GM19468 (cell line): ENCODE data around the gene ROS1.
"Not testable (repeated sequence)": the region's sequence is repeated elsewhere in the genome, so short reads cannot be mapped to it uniquely, and the experiment has no call there.

Experiments
- ATAC-seq: cut with Tn5 transposase; IDR thresholded peaks from one replicate; pipeline ENCODE4 v1.9.1; 2021; ENCODE audit warnings: mild to moderate bottlenecking, moderate library complexity, moderate number of reproducible peaks; ENCODE audit not compliant: unreplicated experiment; ENCODE audit errors: extremely low read depth

ROS1 gene

DNA sequence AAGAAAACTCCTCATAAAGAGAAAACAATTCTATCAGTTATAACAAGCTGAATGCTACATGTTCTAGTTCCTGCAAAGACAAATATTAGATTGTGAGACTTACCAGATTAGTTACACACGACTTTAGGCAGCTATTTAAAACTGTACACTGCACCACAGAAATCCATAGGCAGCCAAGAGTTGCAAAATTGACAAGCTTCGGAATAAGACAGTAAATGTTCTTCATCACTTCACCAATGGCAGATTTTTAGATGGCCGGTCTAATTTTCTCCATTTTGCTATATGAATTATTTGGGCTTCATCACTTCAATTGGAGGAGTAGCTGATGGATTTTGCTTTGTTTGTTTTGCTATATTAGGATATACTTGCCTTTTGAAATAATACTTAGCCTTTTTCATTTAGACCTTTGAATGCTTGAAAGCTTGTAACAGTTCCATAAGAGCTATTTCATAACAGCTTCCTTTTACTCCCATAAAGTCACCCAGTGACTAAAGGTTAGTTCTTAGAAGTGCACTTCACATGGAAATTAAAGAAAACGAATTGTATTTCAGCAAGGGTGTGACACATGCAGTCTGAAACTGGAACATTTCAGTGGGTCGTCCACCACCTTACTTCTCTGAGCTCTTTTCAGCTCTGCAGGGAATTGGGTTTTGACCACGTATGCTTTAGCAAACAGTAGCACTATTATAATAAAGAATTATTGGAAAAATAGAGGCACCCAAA is at the start of gene ROS1:
ROS1 (minus strand) TSS at position 512 of the 723 bp plus-strand sequence; CDS start at position 226, 286 bp downstream.
- ATAC-seq = no peak

DNA sequence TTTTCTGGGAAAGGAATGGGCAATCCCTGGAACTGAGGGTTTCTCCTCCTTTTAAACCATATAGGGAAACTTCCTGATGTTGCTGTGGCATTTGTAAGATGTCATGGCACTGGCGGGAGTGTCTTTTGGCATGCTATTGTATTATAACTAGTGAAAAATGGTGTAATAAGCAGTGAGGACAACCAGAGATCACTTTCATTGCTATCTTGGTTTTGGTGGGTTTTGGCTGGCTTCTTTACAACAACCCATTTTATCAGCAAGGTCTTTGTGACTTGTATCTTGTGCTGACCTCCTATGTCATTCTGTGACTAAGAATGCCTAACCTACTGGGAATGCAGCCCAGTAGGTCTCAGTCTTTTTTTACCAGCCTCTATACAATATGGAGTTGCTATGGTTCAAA is 47.7 kb upstream of the ROS1 start:
- no peak for ATAC-seq

DNA sequence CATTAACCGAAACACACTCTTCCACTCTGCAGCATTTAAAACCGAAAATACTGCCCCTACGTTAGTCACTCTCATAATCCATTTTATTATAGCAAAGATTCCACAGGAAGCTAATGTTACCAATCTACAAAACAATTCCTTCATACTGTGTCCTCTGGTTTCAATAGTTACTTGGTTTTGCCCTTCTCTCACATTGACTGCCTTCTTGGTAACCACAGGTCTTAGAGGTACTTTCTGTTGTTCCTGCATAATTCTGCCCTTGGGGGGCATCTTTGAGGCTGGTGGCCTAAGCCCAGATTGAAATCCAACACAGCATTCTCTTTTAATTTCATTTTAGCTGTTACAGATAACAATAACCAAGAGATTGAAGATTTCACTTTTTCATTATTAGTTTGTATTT is 46.9 kb upstream of the ROS1 start:
- ATAC-seq = no peak

DNA sequence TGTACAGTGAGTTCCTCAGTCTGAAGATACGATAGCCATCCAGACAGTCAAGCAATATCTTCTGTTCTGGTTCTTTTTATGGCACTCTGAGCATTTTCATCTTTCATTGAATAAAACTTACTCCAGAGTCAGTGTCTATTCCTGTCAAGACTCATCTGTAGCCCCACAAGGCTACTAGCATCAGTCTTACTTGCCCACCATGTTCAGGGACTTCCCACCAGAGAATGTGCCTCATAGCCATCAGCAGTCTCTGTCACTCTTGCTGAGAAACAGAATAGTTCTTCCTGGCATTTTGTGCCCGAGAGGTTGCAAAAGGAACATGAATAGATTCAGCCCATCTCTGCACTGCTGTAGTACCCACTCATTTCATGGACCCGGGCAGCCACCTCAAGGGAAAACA is 44.0 kb upstream of the ROS1 start:
- no peak for ATAC-seq

DNA sequence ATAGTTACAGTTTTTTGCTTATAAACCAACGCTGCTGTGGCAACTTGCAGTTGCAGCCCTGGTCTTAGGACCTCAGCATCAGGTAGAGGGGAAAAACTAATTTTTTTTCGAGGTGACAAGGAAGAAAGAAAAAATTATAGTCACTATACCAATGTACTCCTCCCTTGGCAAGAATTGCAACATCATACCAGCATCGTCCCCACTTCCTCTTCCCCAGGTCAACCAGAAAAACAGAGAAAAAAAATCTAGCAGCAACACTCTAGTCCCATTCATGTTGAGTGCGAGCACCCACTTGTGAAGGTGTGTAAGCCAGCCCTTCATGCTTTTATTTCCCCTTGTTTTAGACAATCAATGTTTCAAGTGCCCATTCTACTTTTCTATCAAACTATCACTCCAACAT is 43.6 kb upstream of the ROS1 start:
- ATAC-seq = no peak

DNA sequence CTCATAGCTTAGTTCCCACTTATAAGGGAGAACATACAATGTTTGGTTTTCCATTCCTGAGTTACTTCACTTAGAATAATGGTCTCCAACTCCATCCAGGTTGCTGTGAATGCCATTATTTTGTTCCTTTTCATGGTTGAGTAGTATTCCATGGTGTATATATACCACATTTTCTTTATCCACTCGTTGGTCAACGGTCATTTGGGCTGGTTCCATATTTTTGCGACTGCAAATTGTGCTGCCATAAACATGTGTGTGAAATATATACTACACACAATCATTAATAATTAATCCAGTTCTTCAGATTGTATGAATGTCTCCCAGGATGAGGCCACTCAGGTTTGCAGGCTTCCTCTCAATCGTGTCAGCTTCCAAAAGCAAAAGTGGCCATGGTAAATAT is 42.8 kb upstream of the ROS1 start:
- not testable (repeated sequence) for ATAC-seq

DNA sequence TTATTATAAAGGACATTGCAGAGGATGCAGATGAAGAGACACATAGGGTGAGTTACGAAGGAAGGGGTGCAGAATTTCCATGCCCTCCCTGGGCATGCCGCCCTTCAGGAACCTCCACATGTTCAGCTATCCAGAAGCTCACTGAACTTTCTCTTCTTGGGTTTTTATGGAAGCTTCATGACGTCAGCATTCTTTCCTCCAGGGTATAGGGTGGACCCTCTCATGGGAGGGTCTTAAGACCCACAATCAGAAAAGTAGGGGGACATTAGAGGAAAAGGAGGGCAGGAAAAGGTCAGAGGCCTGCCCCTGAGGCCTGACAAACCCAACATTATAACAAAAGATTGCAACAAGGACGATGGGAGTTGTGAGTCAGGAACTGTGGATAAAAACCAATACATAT is 42.1 kb upstream of the ROS1 start:
- no peak for ATAC-seq

DNA sequence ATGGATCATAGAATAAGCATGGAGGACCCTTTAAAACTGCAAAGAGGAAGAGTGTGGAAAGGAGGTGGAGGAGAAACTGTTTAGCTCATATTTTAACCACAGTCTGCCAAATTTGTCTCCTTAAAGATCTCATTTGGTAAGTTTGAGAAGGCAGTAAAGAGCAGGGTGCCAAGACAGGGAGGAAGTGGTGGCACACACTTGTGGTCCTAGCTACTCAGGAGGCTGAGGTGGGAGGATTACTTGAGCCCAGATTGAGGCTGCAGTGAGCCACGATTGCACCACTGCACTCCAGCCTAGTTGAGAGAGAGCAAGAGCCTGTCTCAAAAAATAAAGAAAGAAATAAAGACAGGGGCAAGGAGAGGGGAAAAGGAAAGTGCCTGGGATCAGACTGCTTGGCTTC is 39.9 kb upstream of the ROS1 start:
- no peak for ATAC-seq

DNA sequence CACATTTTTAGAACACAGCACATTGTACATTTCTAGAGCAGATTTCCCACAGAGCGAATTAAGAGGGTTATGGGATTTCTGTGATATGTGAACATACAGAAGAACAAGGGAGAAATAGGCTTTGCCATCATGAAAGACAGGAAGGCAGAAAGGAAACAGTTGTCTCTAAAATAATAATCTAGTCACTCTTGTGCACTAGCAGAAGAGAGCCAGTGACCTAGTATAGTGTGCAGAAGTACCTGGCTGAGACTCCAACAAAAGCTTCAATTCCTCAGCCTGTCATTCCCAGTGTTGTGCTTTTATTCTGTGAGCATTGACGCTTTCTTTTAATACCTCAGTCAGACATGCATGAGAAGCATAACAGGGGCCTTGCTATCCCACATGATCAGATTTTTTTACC is 39.0 kb upstream of the ROS1 start:
- no peak for ATAC-seq

DNA sequence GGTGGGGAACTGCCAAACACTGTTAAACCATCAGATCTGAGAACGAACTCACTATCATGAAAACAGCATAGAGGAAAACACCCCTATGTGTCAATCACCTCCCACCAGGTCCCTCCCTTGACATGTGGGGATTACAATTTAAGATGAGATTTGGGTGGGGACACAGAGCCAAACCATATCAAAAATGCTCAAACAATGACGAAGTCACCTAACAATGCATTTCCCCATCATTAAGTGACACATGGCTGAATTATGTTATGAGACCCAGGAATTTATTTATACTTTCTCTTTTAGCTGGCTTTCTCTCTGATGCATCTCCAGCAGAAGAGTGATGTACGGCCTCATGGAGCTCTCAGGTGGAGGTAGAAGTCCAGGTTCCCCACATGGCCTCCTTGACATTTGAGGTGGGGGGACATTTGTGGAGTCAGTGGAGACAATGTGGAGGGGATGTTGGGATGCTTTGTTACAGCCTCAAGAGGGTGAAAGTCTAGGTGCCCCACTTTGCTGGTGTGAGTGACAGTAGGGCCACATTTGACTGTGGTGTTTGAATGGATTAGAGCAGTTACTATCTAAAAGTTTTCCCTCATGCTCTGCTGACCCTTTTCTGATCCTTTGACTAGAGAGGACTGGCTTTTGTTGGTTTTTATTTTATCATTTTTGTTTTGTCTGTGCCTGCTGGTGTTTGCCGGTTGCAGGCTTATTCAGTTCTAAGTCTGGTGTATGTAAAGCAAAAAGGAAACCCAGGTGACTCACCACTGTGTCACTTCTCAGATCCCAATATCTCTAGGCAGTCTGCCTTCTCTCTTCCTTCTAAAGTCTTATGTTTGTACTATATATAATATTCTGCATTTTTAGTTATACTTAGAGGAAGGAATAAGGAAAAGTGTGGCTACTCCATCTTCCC is 38.3 kb upstream of the ROS1 start:
- no peak for ATAC-seq

DNA sequence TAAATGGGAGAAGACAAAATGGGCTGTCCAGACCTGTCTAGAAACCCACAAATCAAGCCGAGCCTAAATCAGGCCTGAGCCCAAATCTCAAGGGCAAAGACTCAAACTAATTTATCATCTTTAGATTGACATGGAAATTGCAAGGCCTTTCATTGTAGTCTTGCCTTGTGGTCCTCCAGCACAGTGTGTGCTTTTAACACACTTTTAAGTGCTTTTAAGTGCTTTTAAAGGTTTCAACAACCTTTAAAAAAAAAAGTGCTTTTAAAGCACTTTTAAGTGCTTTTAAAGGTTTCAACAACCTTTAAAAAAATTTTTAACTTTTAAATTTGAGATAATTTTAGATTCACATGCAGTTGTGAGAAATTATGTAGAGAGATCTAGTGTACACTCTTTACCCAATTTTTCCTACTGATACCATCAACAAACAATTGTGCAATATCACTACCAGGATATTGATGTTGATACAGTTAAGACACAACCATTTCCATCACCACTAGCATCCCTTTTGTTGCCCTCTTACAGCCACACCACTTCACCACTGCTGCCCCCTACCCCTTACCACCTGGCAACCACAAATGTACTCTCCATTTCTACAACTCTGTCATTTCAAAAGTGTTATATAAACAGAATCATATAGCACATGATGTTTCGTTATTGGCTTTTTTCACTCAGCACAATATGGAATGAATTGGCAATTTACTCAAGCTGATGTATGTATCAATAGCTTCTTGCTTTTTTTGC is 33.6 kb upstream of the ROS1 start:
- ATAC-seq = no peak

DNA sequence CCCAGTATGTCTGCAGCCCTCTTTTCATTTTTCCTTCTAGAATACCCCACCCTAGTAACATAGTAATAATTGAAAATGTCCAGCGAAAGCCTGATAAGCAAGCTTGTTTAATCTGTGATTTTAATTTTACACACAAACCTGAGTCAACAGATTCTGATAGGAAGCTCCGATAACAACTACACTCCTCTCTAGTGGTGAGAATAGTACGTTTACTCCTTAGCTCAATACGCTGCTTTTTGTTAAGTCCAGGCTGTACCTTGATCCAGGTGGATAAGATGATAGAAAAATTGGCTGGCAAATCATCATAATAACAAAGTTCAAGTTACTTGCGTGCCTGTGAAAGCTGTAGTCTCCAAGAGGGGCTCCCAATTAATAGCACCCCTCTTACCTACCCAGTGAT is 31.3 kb upstream of the ROS1 start:
- ATAC-seq = no peak

DNA sequence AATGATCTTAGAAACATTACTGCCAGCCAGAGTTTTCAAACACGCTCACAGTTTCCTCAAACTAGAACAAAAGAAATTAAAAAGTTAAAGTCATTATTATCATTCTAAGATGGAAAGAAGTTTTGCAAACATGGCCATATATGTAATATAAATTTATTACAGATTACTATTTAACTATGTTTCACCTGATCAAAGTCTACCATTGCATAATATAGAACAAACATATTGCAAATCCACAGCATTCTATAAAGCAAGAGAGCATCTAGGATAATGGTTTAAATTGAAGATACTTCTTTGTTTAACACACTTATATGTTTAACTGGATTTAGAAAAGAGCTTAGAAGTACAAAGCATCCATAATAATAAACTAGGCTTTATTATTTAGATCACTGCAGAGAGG is 30.5 kb upstream of the ROS1 start:
- ATAC-seq = no peak

DNA sequence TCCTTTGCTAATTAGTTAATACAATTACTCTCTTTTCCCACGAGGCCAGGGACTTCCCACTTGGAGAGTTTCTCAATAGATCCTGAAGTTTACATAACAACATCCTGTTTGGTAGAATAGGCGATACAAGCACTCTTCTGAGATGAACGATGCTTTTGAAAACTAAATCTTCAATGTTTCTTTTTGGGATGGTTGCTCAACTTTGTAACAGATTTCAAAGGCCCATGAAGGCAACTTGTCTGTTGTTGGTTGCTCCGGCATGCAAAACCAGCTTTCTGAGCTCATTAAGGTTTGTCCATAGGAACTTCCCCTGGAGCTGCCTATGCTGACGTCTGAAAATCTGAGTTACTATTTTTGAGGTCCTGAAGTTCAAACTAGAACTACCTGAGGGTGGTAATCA is 25.9 kb upstream of the ROS1 start:
- ATAC-seq = no peak

DNA sequence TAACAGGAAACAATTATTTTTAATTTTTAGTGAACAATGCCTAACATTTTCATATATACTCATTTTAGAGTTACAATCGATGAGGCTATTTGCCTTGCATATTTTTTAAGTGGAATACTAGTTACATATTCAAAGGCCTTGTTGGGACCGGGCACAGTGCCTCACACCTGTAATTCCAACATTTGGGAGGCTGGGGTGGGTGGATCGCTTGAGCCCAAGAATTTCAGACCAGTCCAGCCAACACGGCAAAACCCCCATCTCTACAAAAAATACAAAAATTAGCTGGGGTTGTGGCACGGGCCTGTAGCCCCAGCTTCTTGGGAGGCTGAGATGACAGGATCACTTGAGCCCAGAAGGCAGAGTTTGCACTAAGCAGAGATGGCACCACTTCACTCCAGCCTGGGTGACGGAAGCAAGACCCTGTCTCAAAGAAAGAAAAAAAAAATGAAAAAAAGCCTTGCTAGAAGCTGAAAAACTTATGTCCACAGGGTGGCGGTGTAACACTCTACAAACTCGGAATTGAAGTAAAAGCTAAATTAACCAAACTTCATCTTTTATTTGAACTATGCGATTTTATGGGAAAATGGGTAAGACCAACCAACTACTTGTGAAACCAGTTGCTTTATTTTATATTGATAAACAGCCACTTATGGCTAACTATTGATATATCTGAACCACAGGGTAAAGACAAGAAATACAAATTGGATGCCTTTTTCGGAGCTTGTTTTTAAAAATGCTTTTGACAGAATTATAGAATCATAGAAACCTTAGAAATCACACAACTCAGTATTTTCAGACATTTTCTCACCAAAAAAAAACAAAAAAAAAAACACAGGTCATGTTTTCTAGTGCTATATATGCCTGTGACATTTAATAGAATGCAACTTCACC is 24.1 kb upstream of the ROS1 start:
- ATAC-seq = no peak

DNA sequence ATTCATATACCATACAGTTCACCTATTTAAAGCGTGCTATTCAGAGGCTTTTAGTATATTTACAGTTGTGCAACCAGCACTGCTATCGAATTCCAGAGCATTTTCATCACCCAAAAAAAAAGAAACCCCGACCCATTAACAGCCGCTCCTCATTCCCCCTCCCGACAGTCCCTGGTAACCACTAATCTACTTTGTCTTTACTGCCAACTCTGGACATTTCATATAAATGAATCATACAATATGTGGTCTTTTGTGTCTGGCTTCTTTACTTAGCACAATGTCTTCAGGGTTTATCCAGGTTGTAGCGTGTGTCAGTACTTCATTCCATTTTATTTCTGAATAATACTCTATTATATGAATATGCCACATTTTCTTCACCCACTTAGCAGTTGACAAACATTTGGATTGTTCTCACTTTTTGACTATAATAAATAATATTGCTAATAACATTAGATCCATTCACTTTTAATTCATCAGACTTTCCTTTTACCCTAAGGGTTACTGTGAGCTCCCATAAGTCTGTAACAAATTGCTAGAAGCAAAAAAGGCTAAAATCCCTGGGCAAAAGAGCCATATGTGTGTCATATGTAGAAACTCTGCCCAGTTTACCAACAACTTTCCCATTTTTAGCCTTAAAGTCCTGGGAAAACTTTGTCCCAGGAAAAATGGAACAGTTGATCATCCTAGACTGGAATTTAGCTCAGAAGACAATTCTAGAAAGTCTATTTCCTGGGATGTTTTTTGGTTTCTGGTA is 23.2 kb upstream of the ROS1 start:
- ATAC-seq = no peak

DNA sequence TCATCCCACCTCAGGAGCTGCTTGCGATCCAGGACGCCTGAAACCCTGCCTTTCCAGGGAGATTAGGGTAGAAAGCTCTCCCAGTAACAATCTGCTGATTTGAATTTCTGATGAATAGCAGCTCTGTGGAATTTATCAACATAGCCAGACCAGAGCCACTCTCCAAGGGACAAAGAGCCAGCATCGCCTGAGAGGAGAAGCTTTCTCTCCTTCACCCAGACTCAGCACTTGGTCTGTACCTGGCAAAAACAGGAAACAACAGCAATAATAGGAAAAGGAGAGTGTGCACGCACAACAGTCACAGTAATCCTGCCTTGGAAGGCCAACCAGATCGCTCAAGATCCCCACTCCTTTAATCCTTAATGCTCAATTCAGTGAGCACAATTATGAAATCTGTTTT is 22.3 kb upstream of the ROS1 start:
- no peak for ATAC-seq

DNA sequence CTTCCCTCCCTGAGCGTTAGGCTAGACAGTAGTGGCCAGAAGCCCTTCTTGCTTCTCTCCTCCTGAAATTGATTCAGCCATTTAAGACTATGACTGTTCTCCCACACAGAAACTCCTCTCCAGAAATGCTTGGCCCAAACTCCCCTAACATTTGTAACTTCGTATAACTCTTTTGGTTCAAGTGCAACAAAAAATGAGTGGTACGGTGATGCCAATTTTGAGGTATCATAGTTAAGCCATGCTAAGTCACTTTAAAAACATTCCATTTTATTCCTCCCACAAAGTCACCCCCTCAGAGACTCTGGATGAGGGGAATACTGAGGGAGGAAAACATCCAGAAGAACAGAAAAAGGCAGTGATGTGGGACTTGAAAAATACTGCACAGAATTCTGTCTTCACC is 21.1 kb upstream of the ROS1 start:
- ATAC-seq = no peak

DNA sequence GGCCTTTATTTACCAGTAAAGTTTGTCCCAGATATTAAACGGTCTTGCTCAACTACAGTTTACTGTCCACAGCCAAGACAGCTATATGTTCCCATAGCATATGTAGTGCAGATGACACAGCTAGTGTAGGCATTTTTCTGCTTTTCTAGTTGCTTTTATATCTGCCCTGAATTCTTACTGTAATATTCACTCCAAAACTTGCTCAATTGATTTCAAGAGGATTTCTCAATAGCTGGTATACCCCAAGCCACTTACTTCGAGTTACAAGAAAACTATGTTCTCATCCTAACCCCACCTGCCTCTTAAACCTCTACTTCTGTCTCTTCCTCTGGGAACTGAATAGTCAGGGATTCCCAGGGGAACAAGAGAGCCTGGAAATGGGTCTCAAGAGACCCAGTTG is 18.9 kb upstream of the ROS1 start:
- no peak for ATAC-seq
